HG03095 (cell line): Measurements from ENCODE around the gene NMT1.

Experiments used
- ATAC-seq: cut with Tn5 transposase; IDR thresholded peaks from one replicate; pipeline ENCODE4 v1.9.1; 2021; ENCODE audit warnings: moderate library complexity; ENCODE audit not compliant: unreplicated experiment

The NMT1 gene

DNA sequence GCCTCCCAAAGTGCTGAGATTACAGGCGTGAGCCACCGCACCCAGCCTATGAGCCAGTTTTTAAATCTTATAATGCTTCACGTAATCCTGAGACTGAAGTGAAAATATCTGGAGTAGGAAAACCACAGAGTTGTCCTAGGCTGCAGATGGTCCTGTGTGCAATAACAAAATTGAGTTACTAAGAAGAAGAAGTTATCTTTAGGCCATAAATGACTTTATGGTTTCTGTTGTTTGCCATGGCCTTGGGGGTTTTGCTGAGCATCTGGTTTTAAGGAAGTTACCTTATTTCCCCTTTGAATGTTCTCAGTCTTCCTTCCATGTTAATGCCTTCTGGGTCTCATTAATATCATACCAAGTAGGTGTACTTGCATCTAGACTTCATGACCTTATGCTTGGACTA, 16.5 kb downstream of the NMT1 start:
- ATAC-seq: no peak

DNA sequence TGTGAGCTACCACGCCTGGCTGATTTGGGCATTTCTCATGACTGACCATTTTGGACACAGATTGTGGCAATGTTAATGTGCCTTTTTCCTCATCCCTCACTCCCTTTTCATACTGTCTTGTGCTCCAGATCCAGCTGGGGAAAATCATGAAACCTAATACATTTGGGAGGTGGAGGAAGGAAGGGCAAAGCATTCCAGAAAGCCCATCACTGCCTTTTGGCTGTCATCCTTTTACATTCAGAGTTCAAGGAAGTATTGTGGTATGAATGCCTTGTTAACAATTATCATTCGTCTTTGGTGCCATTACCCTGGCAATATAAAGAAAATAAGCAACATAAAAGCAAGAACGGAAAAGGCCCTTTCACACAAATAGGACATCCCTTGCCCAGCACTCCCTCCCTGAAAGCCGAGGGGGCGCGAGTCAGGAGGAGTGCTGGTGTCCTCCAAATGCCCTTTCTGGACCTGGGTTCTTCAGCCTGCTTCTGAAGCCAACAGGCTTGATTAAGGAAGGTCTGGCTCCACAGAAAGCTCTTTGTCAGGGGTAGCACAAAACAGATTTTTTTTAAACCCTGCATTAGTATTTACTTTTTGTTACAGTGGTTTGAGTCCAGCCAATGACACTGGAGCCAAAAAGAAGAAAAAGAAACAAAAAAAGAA, 20.1 kb downstream of the NMT1 start:
- ATAC-seq: no peak

DNA sequence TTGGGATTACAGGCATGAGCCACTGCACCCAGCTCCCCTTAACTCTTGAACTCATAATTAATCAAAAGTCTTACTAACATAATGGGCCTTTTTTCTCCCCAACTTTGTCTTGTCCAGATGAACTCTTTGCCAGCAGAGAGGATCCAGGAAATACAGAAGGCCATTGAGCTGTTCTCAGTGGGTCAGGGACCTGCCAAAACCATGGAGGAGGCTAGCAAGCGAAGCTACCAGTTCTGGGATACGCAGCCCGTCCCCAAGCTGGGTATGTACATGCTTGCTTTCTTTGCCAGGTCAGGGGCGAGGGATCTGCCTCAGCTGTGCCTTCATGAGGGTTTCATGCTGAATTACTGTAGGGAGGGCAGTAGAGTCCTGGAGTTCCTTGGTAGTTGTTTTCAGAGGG, 25.3 kb downstream of the NMT1 start:
- ATAC-seq: no peak

DNA sequence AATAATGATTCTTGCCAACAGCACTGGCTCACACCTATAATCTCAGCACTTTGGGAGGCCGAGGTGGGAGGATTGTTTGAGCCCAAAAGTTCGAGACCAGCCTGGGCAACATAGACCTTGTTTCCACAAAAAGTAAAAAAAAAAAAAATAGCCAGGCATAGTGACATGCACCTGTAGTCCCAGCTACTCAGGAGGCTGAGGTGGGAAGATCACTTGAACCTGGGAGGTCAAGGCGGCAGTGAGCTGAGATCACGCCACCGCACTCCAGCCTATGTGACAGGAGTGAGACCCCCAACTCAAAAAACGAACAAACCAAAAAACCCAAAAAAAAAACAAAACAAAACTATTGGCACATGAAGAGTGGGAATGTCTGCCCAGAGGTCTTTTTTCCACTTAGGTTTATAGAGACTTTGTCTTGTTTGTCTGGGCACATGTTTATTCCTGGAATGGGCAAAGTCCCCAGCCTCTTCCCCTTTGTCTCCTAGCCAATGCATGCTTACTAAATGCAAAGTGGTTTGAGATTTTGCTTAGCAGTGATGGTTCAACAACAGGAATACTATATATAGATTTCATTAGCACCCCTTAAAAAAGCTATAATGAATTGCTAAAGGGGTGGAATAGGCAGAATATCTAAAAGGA, 25.9 kb downstream of the NMT1 start:
- no peak for ATAC-seq

DNA sequence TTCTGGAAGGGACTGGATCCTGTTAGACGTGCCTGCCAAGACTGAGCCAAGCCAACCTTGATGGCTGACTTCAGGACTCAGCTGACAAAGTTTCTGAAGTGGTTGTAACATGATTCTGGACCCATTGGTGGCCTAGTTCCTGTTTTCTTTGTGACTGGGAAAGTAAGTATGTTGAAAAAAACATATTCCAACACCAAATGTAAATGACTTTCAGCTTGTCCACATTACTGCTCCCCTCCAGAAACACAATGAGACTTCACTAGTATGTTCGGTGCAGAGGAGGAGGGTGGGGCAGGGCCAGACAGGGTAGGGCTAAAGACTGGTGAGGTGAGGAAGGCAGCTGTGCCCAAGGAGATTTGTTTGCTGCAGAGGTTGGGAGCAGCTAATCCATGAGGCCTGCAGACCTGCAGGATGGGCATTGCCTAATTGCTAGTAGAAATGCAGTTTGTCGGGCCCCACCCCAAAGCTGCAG, 26.4 kb downstream of the NMT1 start:
- no peak for ATAC-seq

DNA sequence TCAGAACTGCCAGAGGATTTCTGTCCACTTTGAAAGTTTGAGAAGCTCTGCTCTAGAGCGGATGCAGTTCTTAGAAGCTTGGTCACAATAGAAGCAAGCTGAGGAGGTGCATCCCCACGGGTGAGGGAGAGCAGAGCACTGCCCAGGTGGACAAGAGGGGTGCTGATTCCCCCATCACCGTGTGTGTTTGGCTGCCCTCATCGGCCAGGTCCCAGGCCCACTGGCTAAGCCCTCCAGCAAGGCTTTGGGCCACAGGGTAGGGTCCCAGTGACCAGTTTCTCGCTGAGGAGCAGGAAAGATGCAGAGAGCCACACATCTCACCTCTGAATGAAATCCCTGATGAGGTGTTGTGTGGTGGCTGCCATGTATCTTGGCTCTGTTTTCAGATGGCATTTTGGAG, 26.9 kb downstream of the NMT1 start:
- no peak for ATAC-seq

DNA sequence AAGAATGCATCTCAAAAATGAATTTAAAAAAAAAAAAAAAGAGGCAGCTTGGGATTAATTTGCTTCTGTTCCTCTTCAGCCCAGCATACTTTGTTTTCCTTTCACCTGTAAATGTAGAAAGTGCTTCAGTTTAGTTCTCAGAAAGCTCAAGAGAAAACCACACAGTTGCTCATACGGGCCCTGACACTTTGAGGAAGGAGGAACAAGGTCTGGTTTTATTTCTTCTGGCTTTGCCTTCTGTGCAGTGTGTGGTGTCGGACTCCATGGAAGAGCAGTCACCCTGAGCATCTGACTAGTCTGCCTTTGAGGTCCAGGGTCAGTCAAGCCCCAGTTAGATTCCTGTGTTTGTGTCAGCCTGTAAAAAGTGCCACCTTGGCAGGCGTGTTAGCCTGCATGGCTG, 27.6 kb downstream of the NMT1 start:
- ATAC-seq: no peak

DNA sequence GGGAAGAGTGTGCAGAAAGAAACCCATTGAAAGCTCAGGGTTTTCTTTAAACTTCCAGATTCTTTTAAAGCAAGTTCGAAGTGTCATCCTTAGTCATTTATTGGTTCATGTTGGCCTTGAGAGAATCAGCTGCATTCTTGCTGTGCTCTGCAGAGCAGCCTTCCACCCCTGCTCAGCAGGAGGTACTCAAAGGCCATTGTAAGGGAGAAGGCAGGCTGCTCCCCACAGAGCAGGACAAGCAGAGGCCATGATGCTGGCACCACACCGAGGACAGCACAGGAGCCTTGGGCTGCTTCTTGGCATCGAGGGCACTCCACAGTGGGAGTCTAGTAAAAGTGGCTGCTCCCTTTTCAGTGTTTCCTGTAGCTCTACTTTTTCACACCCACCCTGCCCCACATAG, 29.6 kb downstream of the NMT1 start:
- ATAC-seq: no peak

DNA sequence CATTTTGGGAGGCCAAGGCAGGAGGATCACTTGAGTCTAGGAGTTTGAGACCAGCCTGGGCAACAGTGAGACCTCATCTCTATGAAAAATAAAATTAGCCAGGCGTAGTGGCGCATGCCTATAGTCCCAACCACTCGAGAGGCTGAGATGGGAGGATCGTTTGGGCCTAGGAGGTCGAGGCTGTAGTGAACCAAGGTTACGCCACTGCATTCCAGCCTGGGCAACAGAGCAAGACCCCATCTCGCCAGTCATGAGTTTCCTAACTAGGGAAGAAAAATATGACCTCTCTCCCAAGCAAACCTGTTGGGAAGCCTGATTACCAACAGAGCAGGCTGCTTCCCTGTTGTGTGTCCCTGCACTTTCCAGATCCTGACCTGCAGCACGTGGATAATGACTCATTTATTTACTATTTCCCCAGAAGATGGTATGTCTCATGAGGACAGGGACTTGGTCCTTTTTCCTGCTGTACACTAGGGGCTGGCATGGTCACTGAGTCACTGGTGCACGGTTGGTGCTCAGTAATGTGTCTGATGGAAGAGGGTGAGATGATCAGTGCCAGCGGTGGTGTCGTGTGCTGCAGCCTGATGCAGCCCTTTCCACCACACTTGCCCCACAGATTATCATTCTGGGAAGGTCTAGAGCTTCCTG, 30.8 kb downstream of the NMT1 start:
- ATAC-seq: no peak

DNA sequence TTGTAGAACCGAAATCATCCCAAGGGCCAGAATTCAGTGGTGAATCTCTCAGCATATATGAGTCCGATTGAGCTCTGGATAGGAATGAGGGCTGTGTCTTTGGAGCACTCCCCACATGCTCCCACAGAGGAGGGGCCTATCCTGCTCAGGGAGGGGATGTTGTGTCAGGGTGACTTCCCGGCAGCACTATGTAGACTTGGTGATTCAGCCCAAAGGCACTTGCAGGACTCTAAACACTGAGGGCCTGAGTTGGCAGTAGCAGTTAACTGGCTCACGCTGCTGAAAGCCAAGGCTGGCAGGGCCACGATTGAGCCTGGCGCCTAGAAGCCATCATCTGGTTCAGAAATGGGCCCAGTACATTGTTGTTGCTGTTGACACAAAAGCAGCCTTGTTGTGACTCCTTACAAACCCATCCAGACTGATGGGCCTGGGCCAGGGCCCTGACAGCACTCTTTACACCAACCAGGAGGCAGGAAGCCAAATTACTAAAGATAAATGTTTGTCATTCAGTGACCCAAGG, 31.9 kb downstream of the NMT1 start:
- ATAC-seq: no peak

DNA sequence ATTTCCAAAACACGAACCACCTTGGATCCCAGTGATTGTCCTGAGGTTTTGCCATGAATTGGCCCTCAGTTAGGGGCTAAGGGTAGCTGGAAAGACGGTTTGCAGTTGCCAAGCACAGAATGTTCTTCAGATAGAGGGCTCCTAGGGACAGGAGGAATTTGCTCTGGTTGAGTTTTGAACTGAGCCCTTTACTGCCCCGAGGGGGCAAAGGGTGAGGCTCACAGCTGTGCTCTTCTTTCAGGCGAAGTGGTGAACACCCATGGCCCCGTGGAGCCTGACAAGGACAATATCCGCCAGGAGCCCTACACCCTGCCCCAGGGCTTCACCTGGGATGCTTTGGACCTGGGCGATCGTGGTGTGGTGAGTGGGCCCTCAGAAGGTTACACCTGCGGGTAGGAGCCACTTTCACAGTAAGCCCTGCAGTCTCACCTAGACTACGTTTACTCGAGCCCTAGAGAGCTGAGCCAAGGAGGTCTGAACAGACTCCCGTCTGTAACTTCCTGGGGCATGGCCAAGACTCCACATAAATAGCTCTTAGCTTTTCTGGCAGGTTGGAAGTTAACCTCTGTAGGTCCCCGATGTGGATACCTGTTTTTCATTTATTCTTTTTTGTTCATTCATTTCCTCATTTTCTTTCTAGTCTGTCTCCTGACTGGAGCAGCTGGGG, 32.5 kb downstream of the NMT1 start:
- ATAC-seq: no peak

DNA sequence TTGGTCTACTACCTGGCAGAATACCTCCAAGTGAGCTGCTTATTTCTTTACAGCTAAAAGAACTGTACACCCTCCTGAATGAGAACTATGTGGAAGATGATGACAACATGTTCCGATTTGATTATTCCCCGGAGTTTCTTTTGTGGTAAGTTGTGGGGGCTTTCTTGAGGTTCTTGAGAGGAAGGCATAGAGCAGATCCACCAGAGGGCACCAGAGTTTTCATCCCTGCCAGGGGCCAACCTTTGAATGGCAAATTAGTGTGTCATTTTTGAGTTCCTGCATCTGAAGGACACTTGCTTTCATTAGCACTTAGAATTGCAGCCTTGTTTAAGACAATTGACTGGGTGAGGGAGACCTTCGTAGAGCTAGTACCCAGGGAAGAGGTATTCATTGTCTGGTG, 35.0 kb downstream of the NMT1 start:
- no peak for ATAC-seq

DNA sequence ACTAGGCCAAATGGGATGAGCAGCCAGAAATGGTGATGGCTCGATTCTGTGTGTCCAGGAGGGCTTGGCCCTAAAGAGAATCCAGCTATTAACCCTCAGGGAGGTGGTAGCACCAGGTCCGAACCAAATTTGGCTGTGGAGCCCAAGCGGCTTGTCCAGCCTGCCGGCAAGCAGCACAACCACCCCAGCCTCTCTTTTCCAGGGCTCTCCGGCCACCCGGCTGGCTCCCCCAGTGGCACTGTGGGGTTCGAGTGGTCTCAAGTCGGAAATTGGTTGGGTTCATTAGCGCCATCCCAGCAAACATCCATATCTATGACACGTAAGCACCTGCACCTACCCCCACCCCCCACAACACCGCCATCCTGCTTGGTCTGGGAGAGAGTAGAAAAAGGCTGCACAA, 35.8 kb downstream of the NMT1 start:
- no peak for ATAC-seq

DNA sequence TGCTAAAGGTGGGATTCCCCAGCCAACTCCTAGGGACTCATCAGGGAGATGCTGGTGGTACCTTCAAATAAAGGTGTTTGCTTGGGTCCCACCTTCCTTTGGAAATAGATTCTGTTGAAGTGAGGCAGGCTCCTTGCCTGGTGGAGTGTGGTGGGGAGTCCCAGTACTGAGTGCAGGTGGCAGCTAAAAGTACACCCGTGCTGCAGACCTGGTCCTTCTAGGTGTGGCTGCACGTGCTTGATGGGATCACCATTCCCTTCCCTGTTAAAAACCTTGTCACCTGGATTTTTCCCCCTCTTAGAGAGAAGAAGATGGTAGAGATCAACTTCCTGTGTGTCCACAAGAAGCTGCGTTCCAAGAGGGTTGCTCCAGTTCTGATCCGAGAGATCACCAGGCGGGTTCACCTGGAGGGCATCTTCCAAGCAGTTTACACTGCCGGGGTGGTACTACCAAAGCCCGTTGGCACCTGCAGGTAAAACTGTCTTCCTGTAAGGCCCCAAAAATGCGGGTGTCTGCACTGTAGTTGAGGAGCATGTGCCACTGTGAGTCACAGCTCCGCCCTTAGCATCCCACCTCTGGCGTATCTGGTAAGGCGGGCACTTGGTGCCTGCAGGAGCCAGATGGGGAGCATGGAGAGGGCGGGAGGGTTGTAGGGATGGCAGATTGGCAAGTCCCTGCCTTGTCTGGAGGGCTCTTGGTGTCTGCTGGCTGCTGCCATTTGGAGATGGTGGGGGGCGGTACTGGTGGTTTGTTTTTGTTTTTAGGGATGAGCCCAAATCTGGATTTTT, 37.2 kb downstream of the NMT1 start:
- no peak for ATAC-seq

DNA sequence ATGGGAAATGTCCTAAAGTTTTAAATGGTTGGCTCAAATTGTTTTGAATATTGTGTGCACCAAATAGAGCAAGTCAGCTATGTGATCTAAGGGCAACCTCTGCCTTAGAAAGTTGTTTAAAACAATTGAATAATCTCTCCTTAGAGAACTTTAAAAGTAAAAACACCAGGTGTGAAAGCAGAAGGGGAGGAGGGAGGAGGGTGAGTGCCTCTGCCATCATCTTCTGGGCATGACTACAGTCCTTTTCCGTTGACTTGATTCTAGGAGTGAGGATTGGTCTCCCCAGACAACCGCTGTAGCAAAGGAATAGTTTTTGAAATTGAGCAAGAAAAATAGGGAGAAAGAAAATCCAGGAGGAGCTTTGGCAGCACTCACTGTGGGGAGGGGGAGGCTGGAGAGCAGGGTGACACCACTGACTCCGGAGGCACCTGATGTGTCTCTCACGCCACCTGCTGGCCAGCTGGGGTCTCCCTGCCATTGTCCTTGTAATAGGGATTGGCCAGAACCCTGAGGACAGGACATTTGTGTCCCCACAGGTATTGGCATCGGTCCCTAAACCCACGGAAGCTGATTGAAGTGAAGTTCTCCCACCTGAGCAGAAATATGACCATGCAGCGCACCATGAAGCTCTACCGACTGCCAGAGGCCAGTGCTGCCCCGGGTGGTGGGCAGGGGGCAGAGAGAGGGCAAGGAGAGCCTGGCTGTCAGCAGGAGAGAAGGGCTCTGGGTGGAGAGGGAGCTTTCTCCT, 37.9 kb downstream of the NMT1 start:
- no peak for ATAC-seq

DNA sequence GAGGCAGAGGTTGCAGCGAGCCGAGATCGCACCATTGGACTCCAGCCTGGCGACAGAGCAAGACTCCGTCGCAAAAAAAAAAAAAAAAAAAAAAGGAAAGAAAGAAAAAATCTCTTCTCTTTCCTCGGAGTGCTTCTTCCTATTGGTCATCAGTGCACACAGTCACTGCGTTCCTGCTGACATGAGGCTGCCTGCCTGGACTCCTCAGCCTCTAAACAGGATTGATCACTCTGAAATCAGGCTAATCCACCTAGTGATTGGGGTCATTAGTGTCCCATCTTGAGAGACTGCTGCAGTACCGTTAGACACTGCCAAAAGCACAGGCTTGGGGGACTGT, 40.4 kb downstream of the NMT1 start:
- ATAC-seq: no peak

DNA sequence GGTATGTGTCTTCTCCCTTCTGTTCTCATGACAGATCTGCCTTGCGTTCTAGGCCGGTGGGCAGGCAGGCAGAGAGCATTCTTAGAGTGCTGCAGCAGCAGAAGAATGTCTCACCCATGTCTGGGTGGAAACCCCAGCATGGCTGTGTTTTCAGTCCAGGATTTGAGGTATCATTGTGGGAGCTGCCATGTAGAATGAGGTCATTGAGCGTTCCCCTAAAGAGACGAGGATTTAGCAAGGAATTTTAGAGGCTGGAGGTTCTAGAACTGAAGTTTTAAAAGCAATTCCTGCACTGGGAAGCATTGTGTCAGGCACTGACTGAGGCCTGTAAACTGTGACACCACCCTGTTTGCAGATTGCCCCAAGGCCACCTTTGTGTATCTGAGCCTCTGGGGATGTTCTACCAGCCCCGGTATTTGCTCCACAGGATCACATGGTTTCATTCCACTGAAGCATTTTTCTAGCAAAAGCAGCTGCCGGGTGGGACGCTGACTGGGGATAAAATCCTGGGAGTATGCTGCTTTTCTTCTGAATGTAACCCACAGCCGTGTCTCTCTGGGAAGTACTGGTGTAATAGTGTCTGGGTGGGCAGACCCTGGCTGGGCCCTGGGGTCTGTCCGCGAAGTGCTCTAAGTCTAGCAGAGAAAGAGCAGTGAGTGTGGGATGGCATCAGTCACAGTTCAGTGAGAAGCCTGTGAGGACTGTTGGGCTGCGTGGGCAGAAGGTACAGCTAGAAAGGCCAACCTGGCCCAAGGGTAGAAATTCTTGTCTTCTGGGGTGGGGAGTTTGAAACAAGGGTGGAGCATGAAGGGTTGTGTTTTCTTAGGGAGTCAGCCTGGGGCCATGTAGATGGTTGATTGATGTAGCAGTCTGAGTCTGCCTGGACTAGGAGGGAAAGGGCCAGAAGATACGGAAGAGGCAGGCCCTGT, 41.0 kb downstream of the NMT1 start:
- ATAC-seq: no peak

DNA sequence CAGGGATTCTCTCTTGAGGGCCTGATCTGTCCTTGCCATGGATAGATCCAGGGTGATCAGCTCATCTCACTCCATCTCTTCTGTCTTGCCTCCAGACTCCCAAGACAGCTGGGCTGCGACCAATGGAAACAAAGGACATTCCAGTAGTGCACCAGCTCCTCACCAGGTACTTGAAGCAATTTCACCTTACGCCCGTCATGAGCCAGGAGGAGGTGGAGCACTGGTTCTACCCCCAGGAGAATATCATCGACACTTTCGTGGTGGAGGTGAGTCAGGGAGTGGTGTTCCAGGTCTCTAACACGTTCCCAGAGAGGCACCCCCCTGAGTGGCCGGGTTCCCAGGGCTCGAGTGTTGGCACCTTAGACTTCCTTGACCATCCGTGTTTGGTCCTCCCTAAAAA, 41.7 kb downstream of the NMT1 start:
- ATAC-seq: no peak

DNA sequence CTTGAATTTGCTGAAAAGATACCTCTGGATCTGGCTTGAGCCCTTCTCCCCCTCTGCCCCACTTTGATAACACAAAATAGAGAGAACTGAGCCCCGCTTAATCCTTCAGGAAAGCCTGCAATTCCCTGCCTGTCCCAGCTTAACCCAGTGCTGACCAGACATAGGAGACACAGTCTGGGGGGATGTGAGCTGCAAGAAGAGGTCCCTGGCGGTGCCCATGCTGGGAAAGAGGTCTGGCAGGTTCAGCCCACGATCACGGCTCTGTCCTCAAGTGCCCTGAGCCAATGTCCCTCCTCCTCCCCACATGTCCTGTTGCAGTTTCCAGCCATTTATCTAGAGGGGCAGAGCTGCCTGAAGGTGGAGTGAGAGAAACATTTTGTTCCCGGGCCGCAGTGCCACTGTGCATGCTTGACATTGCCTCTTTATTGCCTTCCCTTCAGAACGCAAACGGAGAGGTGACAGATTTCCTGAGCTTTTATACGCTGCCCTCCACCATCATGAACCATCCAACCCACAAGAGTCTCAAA, 42.2 kb downstream of the NMT1 start:
- ATAC-seq: no peak
